ENCODE results near the gene GADD45G. TPM values are rescaled to one million over a fixed set of nuclear protein-coding genes. Genes with fewer than 3 reads are reported as not detected.

The GADD45G gene
- total and polyA plus RNA-seq, 2 of the 8 experiments (the other 6 are each of a cell fraction or from before 2014, with no cell fraction given), result 7.0 to 11.4 TPM

GRCh38 chr9:89621031-89621430 is 16.2 kb downstream of the GADD45G start (continued):
- no peak for TF ChIP-seq CHD7 (IDR thresholded peaks at IDR 0.05; ENCODE audit: insufficient replicate concordance, low read length)
